HG02981 (cell line): Measurements from ENCODE around the gene APOL6.
"Not testable (repeated sequence)": the region's sequence is repeated elsewhere in the genome, so short reads cannot be mapped to it uniquely, and the experiment has no call there.

Source experiments
- ATAC-seq: cut with Tn5 transposase; IDR thresholded peaks from one replicate; pipeline ENCODE4 v1.9.1; 2021; ENCODE audit warnings: mild to moderate bottlenecking, moderate library complexity; ENCODE audit not compliant: unreplicated experiment

APOL6 gene

DNA sequence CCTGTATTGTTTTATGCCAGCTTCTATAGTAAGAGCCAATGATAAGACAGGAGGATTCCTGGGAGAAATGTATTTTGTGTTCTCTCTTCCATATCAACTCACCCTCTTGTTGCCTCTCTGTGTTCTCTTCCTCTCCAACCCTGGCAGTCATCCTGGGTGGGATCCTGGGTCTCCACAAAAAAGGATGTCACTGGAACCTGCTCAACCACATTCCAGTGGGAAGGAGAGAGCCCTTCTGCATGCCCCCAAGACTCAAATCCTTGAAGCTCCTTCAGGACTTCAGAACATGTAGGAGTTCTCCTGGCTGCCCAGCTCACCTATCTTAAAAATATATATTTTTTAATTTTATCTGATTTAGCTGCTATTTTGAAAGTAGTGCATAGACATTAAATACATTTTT lies 26.1 kb downstream of the APOL6 start:
- no peak for ATAC-seq

DNA sequence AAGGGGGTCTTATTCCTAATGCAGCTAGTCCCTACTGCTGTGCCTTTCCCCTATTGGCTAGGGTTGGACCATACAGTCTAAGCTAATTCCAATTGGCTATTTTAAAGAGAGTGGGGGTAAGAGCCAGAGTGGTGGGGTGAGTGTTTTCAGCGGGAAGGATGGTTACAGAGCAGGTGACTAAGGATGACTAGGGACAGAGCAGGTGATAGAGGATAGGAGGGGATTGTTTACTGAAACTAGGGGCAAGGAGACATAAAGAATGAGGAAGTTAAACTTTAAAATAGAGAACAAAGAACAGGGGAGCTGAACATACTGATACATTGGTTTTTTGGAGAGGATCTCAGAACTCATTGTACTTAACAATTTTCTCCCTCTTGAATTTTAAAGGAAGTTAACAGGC lies 27.8 kb downstream of the APOL6 start:
- ATAC-seq: not testable (repeated sequence)

DNA sequence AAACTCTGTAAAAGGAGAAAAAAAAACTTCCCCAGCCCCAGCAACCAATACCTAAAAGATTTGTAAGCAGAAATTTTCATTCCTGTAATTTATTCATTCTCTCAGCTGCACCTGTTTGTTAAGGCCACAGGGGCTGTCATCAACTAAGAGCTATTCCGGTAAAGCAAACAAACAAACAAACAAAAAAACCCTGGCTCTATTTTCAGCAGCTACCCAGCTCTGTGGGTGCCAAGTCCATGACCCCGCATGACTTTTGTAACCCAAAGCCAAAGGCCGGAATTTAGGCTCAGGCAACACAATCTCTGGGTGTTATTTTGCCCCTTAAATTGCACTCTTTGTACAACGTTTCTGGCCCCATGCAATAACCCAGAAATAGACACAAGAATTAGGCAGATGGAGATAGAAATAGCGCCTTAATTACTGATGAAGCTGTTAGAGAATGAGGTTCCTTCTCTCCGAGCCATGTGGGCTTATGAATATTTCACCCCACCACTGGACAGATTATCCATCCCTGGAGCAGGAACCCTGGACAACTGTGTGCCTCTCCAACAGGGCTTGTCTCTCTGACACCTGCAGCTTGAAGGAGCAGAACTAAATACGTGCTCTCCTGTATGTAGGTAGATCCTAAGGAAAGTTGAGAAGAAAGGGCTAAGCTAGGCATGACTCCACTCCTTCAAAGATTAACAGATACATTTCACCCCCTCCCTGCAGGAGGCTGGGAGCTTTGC lies 29.4 kb downstream of the APOL6 start:
- no peak for ATAC-seq

DNA sequence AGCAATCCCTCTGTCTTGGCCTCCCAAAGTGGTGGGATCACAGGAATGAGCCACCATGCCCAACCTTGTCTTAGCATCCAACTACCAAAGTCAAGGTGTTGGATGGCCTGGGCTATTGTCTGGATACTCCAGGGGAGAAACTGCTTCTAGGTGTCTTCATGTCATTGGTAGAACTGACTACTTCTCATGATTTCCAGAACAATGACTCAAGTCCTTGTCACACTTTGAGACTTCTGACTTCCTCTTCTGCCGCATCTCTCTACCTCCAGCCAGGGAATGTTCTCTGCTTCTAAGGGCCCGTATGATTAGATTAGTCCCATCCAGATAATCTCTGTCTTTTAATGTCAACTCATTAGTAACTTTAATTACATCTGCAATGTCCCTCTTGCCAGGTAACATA lies 30.6 kb downstream of the APOL6 start:
- ATAC-seq: no peak

DNA sequence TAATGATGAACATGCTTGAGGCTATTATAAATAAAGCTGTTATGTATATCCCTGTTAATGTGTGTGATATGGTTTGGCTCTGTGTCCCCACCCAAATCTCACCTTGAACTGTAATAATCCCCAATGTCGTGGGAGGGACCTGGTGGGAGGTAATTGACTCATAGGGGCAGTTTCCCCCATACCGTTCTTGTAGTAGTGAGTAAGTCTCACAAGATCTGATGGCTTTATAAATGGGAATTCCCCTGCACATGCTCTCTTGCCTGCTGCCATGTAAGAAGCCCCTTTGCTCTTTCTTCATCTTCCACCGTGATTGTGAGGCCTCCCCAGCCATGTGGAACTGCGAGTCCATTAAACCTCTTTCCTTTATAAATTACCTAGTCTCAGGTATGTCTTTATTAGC lies 31.2 kb downstream of the APOL6 start:
- not testable (repeated sequence) for ATAC-seq

DNA sequence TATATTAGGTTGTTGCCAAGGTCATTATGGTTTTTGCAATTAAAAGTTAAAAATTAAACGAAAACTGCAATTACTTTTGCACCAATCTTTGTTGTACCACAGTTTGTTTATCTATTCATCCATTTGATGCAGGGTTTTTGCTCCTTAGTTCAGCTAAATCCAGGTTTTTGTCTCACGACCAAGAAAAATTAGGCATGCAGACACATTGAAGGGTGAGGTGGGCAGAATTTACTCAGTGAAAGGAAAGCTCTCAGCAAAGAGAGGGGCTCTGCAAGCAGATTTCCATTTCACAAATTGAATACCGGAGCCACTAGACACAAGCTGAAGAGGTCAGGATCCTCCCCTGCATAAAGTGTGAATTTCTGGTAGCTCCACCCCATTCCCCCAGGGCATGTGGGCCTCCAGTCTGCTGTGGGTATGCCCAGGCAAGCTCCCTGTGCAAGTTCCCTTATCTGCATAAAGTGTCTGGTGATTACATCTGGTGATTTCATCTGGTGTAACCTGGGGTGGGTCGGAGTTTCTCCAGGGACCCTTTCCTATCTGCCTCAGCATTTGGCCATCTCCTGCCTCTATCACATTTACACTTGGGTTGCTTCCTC lies 33.3 kb downstream of the APOL6 start:
- no peak for ATAC-seq

DNA sequence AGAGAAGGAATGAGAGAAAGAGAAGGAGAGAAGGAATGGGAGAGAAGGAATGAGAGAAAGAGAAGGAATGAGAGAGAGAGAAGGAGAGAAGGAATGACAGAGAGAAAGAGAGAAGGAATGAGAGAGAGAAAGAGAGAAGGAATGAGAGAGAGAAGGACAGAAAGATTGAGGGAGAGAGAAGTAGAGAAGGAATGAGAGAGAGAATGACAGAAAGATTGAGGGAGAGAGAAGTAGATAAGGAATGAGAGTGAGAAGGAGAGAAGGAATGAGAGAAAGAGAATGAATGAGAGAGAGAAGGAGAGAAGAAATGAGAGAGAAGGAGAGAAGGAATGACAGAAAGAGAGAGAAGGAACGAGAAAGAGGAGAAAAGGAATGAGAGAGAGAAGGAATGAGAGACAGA lies 35.3 kb downstream of the APOL6 start:
- ATAC-seq: no peak

DNA sequence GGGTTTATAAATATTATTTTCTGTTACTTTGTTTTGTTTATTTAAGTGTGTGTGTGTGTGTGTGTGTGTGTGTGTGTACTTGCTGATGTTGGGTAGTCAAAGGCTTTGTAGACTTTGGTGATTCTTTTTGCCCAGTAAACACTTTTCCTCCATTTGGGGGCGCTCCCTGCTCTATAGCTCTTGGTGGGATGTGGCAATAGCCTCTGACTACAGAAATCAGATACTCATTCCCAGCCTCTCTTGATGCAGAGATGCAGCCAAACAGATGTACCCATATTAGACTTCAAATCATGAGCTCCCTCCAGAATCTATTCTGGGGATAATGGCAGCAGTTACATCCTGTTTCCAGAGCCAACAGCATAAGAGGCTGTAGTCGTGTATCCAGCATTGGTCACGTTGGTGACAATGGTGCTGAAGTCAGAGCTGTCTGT lies 36.0 kb downstream of the APOL6 start:
- no peak for ATAC-seq

DNA sequence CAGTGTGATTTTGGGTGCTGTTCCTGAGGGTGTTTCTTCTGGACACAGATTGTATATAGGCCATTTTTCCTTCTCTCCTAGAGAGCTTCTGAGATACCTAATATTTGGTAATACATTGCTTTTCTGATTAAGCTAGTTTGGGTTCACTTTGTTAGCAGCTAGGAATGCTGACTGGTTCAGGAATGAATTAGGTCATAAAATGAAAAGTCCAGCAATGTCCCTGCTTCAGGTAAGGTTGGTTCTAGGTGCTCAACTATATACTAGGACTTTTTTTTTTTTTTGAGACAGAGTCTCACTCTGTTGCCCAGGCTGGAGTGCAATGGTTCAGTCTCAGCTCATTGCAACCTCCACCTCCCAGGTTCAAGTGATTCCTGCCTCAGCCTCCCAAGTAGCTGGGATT lies 36.5 kb downstream of the APOL6 start:
- no peak for ATAC-seq

DNA sequence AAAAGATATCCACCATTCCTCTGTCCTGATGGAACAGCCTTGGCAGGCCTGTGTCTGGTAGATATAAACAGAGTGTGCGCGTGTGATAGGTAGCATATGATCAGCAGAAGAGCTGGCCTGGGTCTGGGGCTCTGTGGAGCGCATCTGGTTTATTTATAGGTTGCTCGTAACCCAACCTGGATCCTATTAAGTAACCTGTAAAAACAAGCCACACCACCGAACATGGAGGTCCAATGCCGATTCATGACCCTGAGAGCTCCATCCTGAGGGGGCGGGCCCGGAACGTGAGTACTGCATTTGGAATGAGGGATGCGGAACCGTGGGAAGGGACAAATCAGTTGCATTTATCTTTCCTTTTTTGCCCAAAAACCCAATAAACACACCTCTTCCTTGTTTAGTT lies 37.5 kb downstream of the APOL6 start:
- no peak for ATAC-seq

DNA sequence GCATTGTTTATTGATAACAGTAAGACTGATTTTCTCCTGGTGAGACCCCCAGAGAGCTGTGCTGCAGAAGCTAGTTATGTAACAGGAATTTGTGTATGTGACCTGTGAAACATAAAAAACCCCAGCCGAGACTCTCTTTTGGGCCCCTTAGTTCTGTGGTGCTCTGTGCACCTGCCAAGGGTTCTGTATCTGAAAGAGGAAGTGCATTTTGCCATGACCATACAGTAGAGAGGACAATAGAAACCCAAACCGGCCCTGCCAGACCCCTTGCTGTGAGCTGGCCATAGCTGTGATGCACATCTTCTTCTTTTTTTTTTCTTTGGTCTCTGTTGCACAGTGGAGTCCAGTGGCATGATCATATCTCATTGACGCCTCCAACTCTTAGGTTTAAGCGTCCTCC lies 38.1 kb downstream of the APOL6 start:
- ATAC-seq: no peak

DNA sequence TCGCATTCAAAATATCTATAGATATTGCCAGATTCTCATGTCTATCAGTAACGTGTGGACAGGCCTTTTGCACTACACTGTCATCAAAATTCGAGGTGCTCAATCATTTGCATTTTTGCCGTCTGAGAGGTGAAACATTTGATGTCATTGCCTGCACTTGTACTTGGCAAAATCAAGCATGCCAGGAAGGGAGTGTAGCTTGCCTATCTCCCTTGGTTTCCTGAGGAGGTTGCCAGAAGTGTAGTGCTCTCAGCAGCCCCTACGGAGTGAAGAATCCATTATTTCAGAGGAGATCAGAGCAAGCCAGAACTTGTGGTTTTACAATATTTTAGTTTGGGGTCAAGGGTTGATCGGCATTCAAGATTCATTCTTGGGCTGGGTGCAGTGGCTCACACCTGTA lies 39.2 kb downstream of the APOL6 start:
- no peak for ATAC-seq

DNA sequence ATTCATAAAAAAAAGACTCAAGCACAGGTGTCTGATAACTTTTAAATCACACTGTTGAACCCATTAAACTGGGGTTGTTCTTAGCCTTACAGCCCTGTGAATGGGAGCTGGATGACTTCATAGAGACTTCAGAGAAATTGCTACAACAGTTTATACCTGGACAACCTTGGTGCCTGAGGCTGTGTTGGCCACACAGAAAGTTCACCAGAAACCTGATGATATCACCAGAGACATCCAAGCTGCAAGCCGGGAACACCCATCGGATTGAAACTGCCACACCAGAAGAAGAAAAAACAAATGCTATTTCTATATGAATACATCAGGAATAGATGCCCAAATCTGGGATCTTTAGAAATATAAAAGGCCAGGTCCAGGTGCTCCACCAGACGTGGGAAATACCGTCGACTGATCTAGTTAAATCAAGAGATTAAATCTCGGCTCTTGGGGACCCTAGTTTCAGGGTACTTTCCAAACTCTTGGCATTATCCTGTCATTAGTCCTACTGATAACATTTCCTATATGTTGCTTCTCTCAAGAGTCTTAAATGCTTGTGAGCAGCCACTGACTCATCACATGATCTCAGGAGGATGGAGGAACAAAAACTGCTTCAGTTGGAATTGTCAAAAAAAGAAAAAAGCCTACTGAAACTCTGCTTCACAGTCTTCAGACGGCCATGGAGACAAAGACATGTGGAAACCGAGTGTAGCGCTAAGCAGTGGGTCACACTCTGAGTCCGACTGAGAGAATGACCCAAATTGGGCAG lies 40.8 kb downstream of the APOL6 start:
- no peak for ATAC-seq

DNA sequence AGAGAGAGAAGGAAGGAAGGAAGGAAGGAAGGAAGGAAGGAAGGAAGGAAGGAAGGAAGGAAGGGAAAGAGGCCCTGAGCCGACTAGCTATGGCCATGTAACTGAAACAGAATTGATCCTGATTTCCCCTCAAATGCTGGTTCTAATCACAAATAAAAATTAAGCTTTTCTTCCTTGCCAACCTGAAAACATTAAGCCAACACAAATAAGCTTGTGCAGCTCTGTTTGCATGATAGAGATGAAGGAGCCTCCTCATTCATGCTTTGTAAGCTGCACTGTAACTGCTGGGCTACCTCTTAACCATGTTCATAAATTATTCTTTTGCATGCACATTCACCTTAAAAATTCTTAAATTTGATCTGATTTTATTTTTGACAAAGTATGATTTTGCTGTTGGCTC lies 41.8 kb downstream of the APOL6 start:
- ATAC-seq: no peak

DNA sequence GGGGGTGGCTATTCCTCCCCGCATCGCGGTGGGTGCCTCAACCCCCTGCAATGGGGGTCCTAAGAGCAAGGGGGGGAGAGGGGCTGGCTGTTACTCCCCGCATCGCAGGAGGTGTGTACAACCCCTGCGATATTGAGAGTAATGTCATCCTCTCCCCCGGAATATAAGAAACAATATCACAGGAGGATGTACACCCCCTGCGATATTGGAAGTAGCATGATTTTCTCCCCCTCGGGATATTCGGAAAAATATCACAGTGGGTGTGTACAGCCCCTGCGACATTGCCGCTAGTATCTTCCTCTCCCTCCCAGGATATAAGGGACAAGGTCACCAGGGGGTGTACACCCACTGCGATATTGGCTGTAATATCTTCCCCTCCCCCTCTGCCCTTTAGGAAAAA lies 47.0 kb downstream of the APOL6 start:
- no peak for ATAC-seq

DNA sequence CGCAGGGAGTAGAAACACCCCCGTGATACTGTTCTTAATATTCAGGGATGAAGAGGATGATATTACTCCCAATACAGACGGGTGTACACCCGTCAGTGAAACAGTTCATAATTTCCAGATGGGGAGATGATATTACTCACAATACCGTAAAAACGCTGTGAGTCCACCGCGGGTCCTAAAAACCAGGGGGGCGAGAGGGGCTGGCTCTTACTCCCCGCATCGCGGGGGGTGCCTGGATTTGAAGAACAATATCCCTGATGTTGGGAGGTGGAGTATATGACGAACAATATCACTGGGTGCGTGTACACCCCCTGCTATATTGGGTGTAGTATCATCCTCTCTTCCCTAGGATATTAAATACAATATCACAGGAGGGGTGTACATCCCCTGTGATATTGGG lies 48.9 kb downstream of the APOL6 start:
- no peak for ATAC-seq

DNA sequence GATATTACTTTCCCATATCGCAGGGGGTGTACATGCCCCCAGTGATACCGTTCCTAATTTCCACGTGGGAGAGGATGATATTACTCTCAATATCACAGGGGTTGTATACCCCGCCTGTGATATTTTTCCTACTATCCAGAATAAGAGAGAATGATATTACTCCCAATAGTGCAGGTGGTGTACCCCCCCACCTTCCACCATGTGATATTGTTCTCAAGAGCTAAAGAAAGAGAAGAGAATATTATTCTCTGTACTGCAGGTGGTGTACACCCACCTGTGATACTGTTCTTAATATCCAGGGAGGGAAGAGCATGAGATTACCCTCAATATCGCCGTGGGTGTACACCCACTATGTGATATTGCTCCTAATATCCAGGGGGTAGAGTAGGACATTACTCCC lies 51.6 kb downstream of the APOL6 start:
- not testable (repeated sequence) for ATAC-seq

DNA sequence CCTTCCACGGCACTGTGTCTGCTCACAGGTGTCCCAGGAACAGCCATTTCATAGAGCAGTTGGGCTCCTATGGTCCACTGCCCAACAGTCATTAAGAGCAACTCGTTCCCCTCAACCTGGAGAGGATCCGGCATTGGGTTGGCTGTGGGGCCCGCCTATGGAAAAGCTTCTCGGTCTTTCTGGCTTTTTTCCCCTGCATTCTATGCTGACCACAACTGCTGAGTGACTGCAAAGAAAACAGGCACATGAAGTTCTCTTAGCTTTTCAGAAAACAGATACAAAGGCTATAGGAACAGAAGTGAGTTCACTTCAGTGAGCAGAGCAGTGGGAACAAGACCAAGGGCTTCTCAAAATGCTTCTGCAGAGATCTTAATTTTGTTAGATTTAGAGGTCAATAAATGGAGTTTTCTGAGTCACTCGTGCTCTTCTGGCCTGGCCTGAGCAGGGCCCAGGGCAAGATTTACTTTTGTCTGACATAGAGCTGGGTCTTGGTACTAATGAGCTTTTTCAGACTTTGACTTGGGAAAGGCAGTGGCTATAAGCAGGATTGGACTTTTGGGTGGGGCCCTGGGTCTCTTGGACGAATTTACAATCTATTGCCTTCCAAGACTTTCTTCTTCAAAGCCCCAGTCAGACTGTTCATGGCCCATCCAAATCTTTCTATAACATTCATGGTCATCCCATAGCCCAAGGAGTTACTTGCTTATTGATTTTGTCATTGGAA lies 55.8 kb downstream of the APOL6 start:
- ATAC-seq: no peak

DNA sequence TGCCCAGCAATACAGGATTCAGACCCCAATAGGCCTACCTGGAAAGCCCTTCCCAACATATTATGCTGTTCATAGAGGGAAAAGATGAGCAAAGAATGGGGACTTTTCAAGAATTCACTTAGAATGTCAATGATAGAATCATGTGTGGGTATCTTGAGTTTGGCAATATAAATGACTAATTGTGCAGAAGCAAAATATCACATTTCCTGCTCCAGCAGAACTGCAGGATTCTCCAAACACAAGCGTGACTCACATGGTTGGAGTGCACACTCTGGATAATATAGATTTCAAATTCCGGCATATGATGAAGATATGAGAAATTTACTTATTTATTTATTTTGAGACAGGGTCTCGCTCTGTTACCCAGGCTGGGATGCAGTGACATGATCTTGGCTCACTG lies 56.9 kb downstream of the APOL6 start:
- ATAC-seq: no peak

DNA sequence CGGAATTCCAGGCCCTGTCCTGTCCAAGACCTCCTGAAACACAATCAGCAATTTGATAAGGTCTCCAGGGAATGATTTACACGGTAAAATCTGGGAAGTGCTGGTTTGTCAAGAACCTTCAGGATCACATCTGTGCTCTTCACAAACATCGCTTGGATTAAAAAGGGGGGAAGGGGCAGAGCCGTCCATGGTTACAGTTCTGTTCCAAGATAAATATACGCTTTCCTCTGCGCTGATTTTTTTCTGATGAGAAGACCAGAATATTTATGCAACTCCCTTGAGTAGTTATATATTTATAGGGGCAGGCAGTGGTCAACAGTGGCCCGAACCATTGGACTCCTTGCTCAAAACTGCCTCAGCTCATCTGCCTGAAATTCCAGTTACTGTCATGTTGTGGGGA lies 60.2 kb downstream of the APOL6 start:
- no peak for ATAC-seq

DNA sequence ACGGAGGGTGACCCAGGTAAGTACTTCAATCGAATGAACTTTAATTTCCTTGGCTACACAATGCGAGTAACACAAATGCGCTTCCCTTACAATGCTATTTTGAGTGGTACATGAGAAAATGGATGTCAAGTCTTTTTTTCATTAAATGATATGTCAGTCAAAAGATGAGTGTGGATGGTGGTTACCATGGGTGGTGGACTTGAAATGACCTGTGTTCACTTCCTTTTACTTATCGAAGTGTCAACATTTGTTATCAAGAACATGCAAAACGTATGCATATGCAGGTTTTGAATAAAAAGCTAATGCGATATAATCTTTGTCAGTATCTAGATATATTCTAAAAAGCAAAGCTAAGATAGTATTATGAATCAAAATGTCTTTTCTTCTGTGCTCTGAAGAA lies 60.7 kb downstream of the APOL6 start:
- no peak for ATAC-seq

DNA sequence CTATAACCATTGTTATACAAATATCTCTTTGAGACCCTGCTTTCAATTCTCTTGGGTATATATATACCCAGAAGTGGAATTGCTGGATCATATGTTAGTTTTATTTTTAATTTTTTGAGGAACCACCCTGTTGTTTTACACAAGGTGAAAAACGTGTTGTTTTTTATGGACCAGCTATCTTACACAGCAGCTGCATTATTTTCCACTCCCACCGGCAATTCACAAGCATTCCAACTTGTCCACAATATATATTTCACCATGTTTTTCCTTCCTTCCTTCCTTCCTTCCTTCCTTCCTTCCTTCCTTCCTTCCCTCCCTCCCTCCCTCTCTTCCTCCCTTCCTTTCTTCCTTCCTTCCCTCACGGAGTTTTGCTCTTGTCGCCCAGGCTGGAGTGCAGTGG lies 63.1 kb downstream of the APOL6 start:
- no peak for ATAC-seq
